Measurements from ENCODE around the gene TBXAS1.

TBXAS1 gene

GRCh38 chr7:139949629-139950028 is 120.6 kb downstream of the TBXAS1 start:
- no peak for DNase-seq

GRCh38 chr7:139950881-139951525 is 121.9 kb downstream of the TBXAS1 start:
- DNase-seq, result no peak

- no peak for DNase-seq
Observed at GRCh38 chr7:139953229-139953628, 124.2 kb downstream of the TBXAS1 start.

GRCh38 chr7:139955109-139955820 is 126.2 kb downstream of the TBXAS1 start:
- DNase-seq, result no peak

GRCh38 chr7:139958599-139959284 is 129.7 kb downstream of the TBXAS1 start:
- DNase-seq, result no peak

- no peak for DNase-seq
Observed at GRCh38 chr7:139959285-139959628, 130.2 kb downstream of the TBXAS1 start.

GRCh38 chr7:139959718-139960117 is 130.7 kb downstream of the TBXAS1 start:
- no peak for DNase-seq

- no peak for DNase-seq
Observed at GRCh38 chr7:139960157-139960556, 131.1 kb downstream of the TBXAS1 start.

GRCh38 chr7:139965942-139966628 is 137.0 kb downstream of the TBXAS1 start:
- DNase-seq, result no peak

- DNase-seq, result no peak
Observed at GRCh38 chr7:139966949-139967348, 137.9 kb downstream of the TBXAS1 start.

- DNase-seq, result no peak
Observed at GRCh38 chr7:139968931-139969330, 139.9 kb downstream of the TBXAS1 start.

GRCh38 chr7:139972029-139972428 is 143.0 kb downstream of the TBXAS1 start:
- no peak for DNase-seq

GRCh38 chr7:139973101-139974050 is 144.3 kb downstream of the TBXAS1 start:
- no peak for DNase-seq

GRCh38 chr7:139974179-139974811 is 145.2 kb downstream of the TBXAS1 start:
- DNase-seq, result no peak

GRCh38 chr7:139976055-139976837 is 147.2 kb downstream of the TBXAS1 start:
- no peak for DNase-seq

- DNase-seq, result no peak
Observed at GRCh38 chr7:139976838-139977656, 148.0 kb downstream of the TBXAS1 start.

GRCh38 chr7:139981511-139981895 is 152.4 kb downstream of the TBXAS1 start:
- no peak for DNase-seq

- no peak for DNase-seq
Observed at GRCh38 chr7:139982927-139983920, 154.2 kb downstream of the TBXAS1 start.
